BE2C (cell line): ENCODE results near the gene INPP4B.

ENCODE experiments used
- DNase-seq: peaks from one replicate; pipeline ENCODE4 v3.0.0-alpha.2; 2020
- H3K27me3 ChIP-seq: fragments of 250-450 bp; sonication (Bioruptor Pico); 2 replicates; pipeline ENCODE4 v1.5.1; 2020; ENCODE audit warnings: mild to moderate bottlenecking
- H3K36me3 ChIP-seq: fragments of 250-450 bp; sonication (Bioruptor Pico); 2 replicates; pipeline ENCODE4 v1.5.1; 2020; ENCODE audit warnings: mild to moderate bottlenecking
- H3K4me1 ChIP-seq: fragments of 250-450 bp; sonication (Bioruptor Pico); 2 replicates; pipeline ENCODE4 v1.5.1; 2020
- H3K4me3 ChIP-seq: 2 replicates; pipeline ENCODE4 v1.5.1; 2011; ENCODE audit warnings: low read depth, low read length
- H3K9me3 ChIP-seq: fragments of 250-450 bp; sonication (Bioruptor Pico); 2 replicates; pipeline ENCODE4 v1.5.1; 2020
- CTCF ChIP-seq: IDR thresholded peaks from 2 replicates; pipeline ENCODE4 v1.5.1; 2012; ENCODE audit warnings: mild to moderate bottlenecking, low read depth, low read length

The INPP4B gene

GRCh38 chr4:142818476-142818875 is 27.6 kb downstream of the INPP4B start:
- Histone ChIP-seq H3K27me3 (no peaks in the 10 kb centered on the region), H3K36me3 (no peaks in the 10 kb centered on the region), H3K4me3 (no peak overlapping the region), H3K9me3 (no peaks in the 10 kb centered on the region), H3K4me1 (no peaks in the 10 kb centered on the region)
- no peak for TF ChIP-seq CTCF
- no peak for DNase-seq

- Histone ChIP-seq H3K4me1 (no peaks in the 10 kb centered on the region), H3K9me3 (no peaks in the 10 kb centered on the region), H3K27me3 (no peaks in the 10 kb centered on the region), H3K36me3 (no peaks in the 10 kb centered on the region), H3K4me3 (no peak overlapping the region)
- no peak for DNase-seq
- no peak for TF ChIP-seq CTCF
These were observed 28.1 kb downstream of the INPP4B start for GRCh38 chr4:142818031-142818430.

- TF ChIP-seq CTCF: no peak
- no peaks in the 10 kb centered on the region for H3K36me3 ChIP-seq
- H3K4me3 ChIP-seq: no peak overlapping the region
- H3K4me1 ChIP-seq: no peaks in the 10 kb centered on the region
- H3K27me3 ChIP-seq: no peaks in the 10 kb centered on the region
- H3K9me3 ChIP-seq: no peaks in the 10 kb centered on the region
- no peak for DNase-seq
These were observed 28.7 kb downstream of the INPP4B start for GRCh38 chr4:142817442-142817841.

GRCh38 chr4:142815834-142816233 is 30.3 kb downstream of the INPP4B start:
- H3K4me3 ChIP-seq: no peak overlapping the region
- DNase-seq: no peak
- H3K4me1 ChIP-seq: no peaks in the 10 kb centered on the region
- no peaks in the 10 kb centered on the region for H3K27me3 ChIP-seq
- no peak for TF ChIP-seq CTCF
- no peaks in the 10 kb centered on the region for H3K36me3 ChIP-seq
- no peaks in the 10 kb centered on the region for H3K9me3 ChIP-seq

GRCh38 chr4:142813388-142813787 is 32.7 kb downstream of the INPP4B start:
- TF ChIP-seq CTCF: no peak
- Histone ChIP-seq H3K4me1 (no peaks in the 10 kb centered on the region), H3K27me3 (no peaks in the 10 kb centered on the region), H3K4me3 (no peak overlapping the region), H3K36me3 (no peaks in the 10 kb centered on the region), H3K9me3 (no peaks in the 10 kb centered on the region)
- no peak for DNase-seq

DNA sequence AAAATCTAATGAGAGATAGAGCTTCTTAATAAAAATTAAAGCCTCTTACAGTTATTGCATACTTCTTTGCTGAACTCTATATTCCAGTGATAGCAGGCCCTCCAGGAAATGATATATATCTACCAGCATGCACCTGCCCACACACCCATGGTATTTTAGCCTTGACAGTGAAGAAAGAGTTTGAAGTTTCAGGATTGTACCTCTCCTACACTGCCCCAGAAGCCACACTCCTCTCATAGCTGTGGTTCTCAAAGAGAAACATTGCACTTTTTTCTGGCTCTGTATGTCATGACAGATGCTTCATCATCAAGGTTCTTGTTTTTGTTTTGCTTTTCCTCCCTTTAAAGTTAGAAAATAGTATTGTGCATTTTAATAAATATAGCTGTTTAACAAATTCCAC is 34.0 kb downstream of the INPP4B start:
- no peak for DNase-seq
- Histone ChIP-seq H3K9me3 (no peaks in the 10 kb centered on the region), H3K4me3 (no peak overlapping the region), H3K27me3 (no peaks in the 10 kb centered on the region), H3K4me1 (no peaks in the 10 kb centered on the region), H3K36me3 (no peaks in the 10 kb centered on the region)
- no peak for TF ChIP-seq CTCF
